GM12878 (cell line): Measurements from ENCODE around the gene TARS3. TPM values are rescaled to one million over a fixed set of nuclear protein-coding genes. Genes with fewer than 3 reads are reported as not detected.

Experiments
- ATAC-seq: fragments of 200-7000 bp; cut with Tn5 transposase; 3 replicates; pipeline ENCODE4 v1.9.1; 2020; ENCODE audit warnings: mild to moderate bottlenecking, moderate library complexity
- BruUV-seq: library from RNA; stranded (reverse); fragments of 400-500 nt; replicated peaks from 2 replicates; lab custom pipeline; 2021; lab: Mats Ljungman, UMichigan
- CTCF ChIA-PET: fragments of 300-600 bp; sonication (Branson Sonifier 250); formaldehyde crosslinking; extraction: SDS; loops from one replicate; lab custom pipeline; 2021; ENCODE audit warnings: inconsistent platforms; lab: Yijun Ruan, JAX
- POLR2A ChIA-PET: fragments of 350-600 bp; formaldehyde crosslinking; extraction: SDS; loops from one replicate; lab custom pipeline; 2021; ENCODE audit warnings: inconsistent platforms; lab: Charles Lee
- RAD21 ChIA-PET: fragments of 300-600 bp; sonication (Branson Sonifier 250); formaldehyde crosslinking; loops from one replicate; lab custom pipeline; 2023; ENCODE audit warnings: antibody characterized with exemption; ENCODE audit not compliant: unreplicated experiment; lab: Charles Lee
- SMC1A ChIA-PET: fragments of 300-600 bp; sonication (Branson Sonifier 250); formaldehyde crosslinking; loops from one replicate; lab custom pipeline; 2023; ENCODE audit not compliant: unreplicated experiment, uncharacterized antibody; lab: Charles Lee
- DNase-seq: peaks from one replicate; pipeline ENCODE4 v3.0.0-alpha.2; 2011; ENCODE audit warnings: low read depth, low spot score
- FAIRE-seq: peaks from 3 replicates; lab custom pipeline; 2011; peaks lifted over from hg19 to GRCh38; lab: Jason Lieb, UNC
- H2AFZ ChIP-seq: 2 replicates; pipeline ENCODE4 v1.6.0; 2011; ENCODE audit warnings: low read depth, low read length, control low read depth; ENCODE audit not compliant: control insufficient read depth
- H3K27ac ChIP-seq: 2 replicates; pipeline ENCODE4 v1.5.1; 2011; ENCODE audit warnings: control low read depth; ENCODE audit not compliant: control insufficient read depth, insufficient read depth
- H3K27me3 ChIP-seq, 2 experiments: replicated peaks in 1 of 2; 2 replicates each; pipeline versions ENCODE4 v1.6.0 to v1.6.1; 2011; ENCODE audit warnings: low read length in 1 of 2; ENCODE audit not compliant: control insufficient read depth in 2 of 2, insufficient read depth in 2 of 2
- H3K36me3 ChIP-seq, 2 experiments: 2 replicates each; pipeline ENCODE4 v1.5.1; 2011; ENCODE audit warnings: low read length in 1 of 2; ENCODE audit not compliant: control insufficient read depth in 2 of 2, insufficient read depth in 2 of 2
- H3K4me1 ChIP-seq: 2 replicates; pipeline ENCODE4 v1.6.1; 2011; ENCODE audit warnings: mild to moderate bottlenecking, low read length, moderate library complexity, mixed read lengths; ENCODE audit not compliant: control insufficient read depth, insufficient read depth
- H3K4me2 ChIP-seq: 2 replicates; pipeline ENCODE4 v1.6.0; 2011; ENCODE audit warnings: control low read depth; ENCODE audit not compliant: control insufficient read depth, insufficient read depth
- H3K4me3 ChIP-seq: fragments of 200-600 bp; sonication (generic); 2 replicates; pipeline ENCODE4 v1.5.1; 2016
- H3K79me2 ChIP-seq: 2 replicates; pipeline ENCODE4 v1.6.0; 2011; ENCODE audit warnings: low read length; ENCODE audit not compliant: control insufficient read depth, insufficient read depth
- H3K9ac ChIP-seq: 2 replicates; pipeline ENCODE4 v1.8.0; 2011; ENCODE audit warnings: low read length, control low read depth, mixed read lengths; ENCODE audit not compliant: control insufficient read depth, insufficient read depth
- H3K9me3 ChIP-seq: replicated peaks from 3 replicates; pipeline ENCODE4 v1.5.1; 2011; ENCODE audit warnings: mild to moderate bottlenecking, low read length; ENCODE audit not compliant: control insufficient read depth, insufficient read depth
- H4K20me1 ChIP-seq: 2 replicates; pipeline ENCODE4 v1.6.0; 2011; ENCODE audit not compliant: control insufficient read depth, insufficient read depth
- ASH2L ChIP-seq: fragments of 300-600, 200-600 bp; sonication (generic); IDR thresholded peaks from 2 replicates; pipeline ENCODE4 v1.6.1; 2017; ENCODE audit warnings: low read depth, mild to moderate bottlenecking, borderline replicate concordance
- BCL11A ChIP-seq: IDR thresholded peaks from 2 replicates; pipeline ENCODE4 v1.6.1; 2011; ENCODE audit warnings: low read depth, low read length
- BHLHE40 ChIP-seq, 2 experiments: fragments of 450-650 bp in 1 of 2; IDR thresholded peaks; 2 replicates each; pipeline ENCODE4 v1.6.1; 2011 to 2017; ENCODE audit warnings: low read depth in 2 of 2, borderline replicate concordance in 1 of 2, improper control_type of control experiment in 1 of 2, low read length in 1 of 2, mild to moderate bottlenecking in 1 of 2
- IRF4 ChIP-seq: IDR thresholded peaks from 2 replicates; pipeline ENCODE4 v1.6.1; 2011; ENCODE audit warnings: low read depth, low read length
- MEF2B ChIP-seq: fragments of 450-650 bp; IDR thresholded peaks from 2 replicates; pipeline ENCODE4 v1.6.1; 2018; ENCODE audit warnings: mild to moderate bottlenecking, moderate library complexity; ENCODE audit not compliant: partially characterized antibody, poor library complexity, severe bottlenecking
- MLLT1 ChIP-seq: fragments of 450-650 bp; IDR thresholded peaks from 2 replicates; pipeline ENCODE4 v1.6.1; 2016; ENCODE audit warnings: mild to moderate bottlenecking
- MYB ChIP-seq: fragments of 150-350 bp; IDR thresholded peaks from 2 replicates; pipeline ENCODE4 v1.6.1; 2014; ENCODE audit warnings: mild to moderate bottlenecking, low read depth, low read length, borderline replicate concordance
- NKRF ChIP-seq: fragments of 450-650 bp; conservative IDR thresholded peaks from 2 replicates; pipeline ENCODE4 v1.6.1; 2017; ENCODE audit warnings: mild to moderate bottlenecking, moderate library complexity
- PBX3 ChIP-seq: IDR thresholded peaks from 2 replicates; pipeline ENCODE4 v1.6.1; 2011; ENCODE audit warnings: mild to moderate bottlenecking, low read depth, low read length, moderate library complexity; ENCODE audit not compliant: insufficient replicate concordance
- POLR2AphosphoS2 ChIP-seq: IDR thresholded peaks from 2 replicates; pipeline ENCODE4 v1.6.1; 2011; ENCODE audit warnings: low read depth, mild to moderate bottlenecking, low read length, improper control_type of control experiment, moderate library complexity
- RB1 ChIP-seq: fragments of 450-650 bp; formaldehyde crosslinking; IDR thresholded peaks from 2 replicates; pipeline ENCODE4 v1.6.1; 2017; ENCODE audit warnings: mild to moderate bottlenecking, borderline replicate concordance
- SIX5 ChIP-seq: IDR thresholded peaks from 2 replicates; pipeline ENCODE4 v1.6.1; 2011; ENCODE audit warnings: mild to moderate bottlenecking, low read depth, low read length, moderate library complexity; ENCODE audit not compliant: severe bottlenecking
- SMAD1 ChIP-seq: fragments of 450-650 bp; IDR thresholded peaks from 2 replicates; pipeline ENCODE4 v1.6.1; 2018; ENCODE audit warnings: mild to moderate bottlenecking, low read depth; ENCODE audit not compliant: partially characterized antibody
- SMARCA5 ChIP-seq: fragments of 450-650 bp; IDR thresholded peaks from 2 replicates; pipeline ENCODE4 v1.6.1; 2017; ENCODE audit warnings: mild to moderate bottlenecking
- STAT1 ChIP-seq: fragments of 450-650 bp; conservative IDR thresholded peaks from 2 replicates; pipeline ENCODE4 v1.6.1; 2014; ENCODE audit warnings: antibody characterized with exemption, mild to moderate bottlenecking
- STAT3 ChIP-seq: IDR thresholded peaks from 2 replicates; pipeline ENCODE4 v1.6.1; 2011; ENCODE audit warnings: low read depth, low read length, improper control_type of control experiment
- TCF12 ChIP-seq: IDR thresholded peaks from 2 replicates; pipeline ENCODE4 v1.6.1; 2011; ENCODE audit warnings: low read depth, mild to moderate bottlenecking, low read length
- USF1 ChIP-seq: IDR thresholded peaks from 2 replicates; pipeline ENCODE4 v1.6.1; 2011; ENCODE audit warnings: borderline replicate concordance, low read depth, mild to moderate bottlenecking, moderate library complexity, mixed read lengths, low read length; ENCODE audit not compliant: insufficient read depth; ENCODE audit errors: extremely low read length
- WGBS: methylation state at CpG from one replicate; pipeline ENCODE4 v1.1.6; 2016; ENCODE audit warnings: low lambda C conversion rate; ENCODE audit not compliant: insufficient replicate concordance, insufficient coverage; ENCODE audit errors: missing lambda C conversion rate; 5-methylcytosine and 5-hydroxymethylcytosine counted together
- in situ Hi-C: fragments of 300-500 bp; cut with MboI; formaldehyde crosslinking; loops from 9 replicates; pipeline ENCODE4 v1.14.3; 2018; ENCODE audit warnings: mixed read lengths
- intact Hi-C: fragments of 100-400 bp; cut with micrococcal nuclease; formaldehyde crosslinking; loops from one replicate; pipeline ENCODE4 v1.14.2; 2022; ENCODE audit not compliant: unreplicated experiment
- polyA plus RNA-seq, 11 experiments: library from polyadenylated mRNA; depleted of rRNA in 4 of 11; unstranded in 6 of 11; stranded (reverse) in 5 of 11; fragments of >200 nt; fragmentation: Nextera tagmentation in 4 of 11; fragmentation: Illumina TruSeq in 1 of 11; extraction: Ambion mirVana in 4 of 11; extraction: Trizol in 1 of 11; gene quantifications; 1 replicate in 1 of 11; 2 replicates in 10 of 11; pipeline versions ENCODE4 v1.2.1 to v1.2.3, GENCODE V29; 2011 to 2016; ENCODE audit warnings: inconsistent platforms in 2 of 11, missing spikeins in 2 of 11, low read depth in 1 of 11
- total RNA-seq, 4 experiments: library from RNA; depleted of rRNA in 3 of 4; stranded (reverse); fragments of >200 nt in 3 of 4; fragmentation: Illumina TruSeq in 1 of 4; extraction: Trizol in 1 of 4; gene quantifications; 2 replicates each; pipeline versions ENCODE4 v1.2.1 to v1.2.3, GENCODE V29; 2013 to 2021

The TARS3 gene
- total and polyA plus RNA-seq, 10 of the 15 experiments (the other 5 are each of a cell fraction or from before 2014, with no cell fraction given): 1.4 to 7.8 (median 5.3) TPM

- H4K20me1 ChIP-seq: no peaks in the 10 kb centered on the region
- FAIRE-seq (no peak), ATAC-seq (no peak), DNase-seq (no peak)
- H3K27ac ChIP-seq: no peak overlapping the region
- no peak overlapping the region for H3K4me3 ChIP-seq
- H3K9ac ChIP-seq: no peak overlapping the region
- no TSS peak for BruUV-seq
- in situ Hi-C loops: no loop called here
- ChIA-PET POLR2A (no interaction called here), RAD21 (no interaction called here), CTCF (no interaction called here), SMC1A (no interaction called here)
- intact Hi-C loops: no loop called here
- H3K4me2 ChIP-seq: no peak overlapping the region
- no peaks in the 10 kb centered on the region for H3K27me3 ChIP-seq
- peaks cover 0 to 2% of the 10 kb centered on the region in 2 experiments; a peak in 1 of 4 replicates for H3K36me3 ChIP-seq
- 62% methylated on average over 11 of the region's 11 CpGs for WGBS
- no peak overlapping the region for H2AFZ ChIP-seq
- 0 out of 2 replicates have a peak, but pooled peaks cover 6% of the 10 kb centered on the region for H3K4me1 ChIP-seq
- no peaks in the 10 kb centered on the region for H3K79me2 ChIP-seq
- H3K9me3 ChIP-seq: no peaks in the 10 kb centered on the region
- TF ChIP-seq BCL11A (no peak), STAT3 (no peak), SIX5 (no peak), STAT1 (no peak), BHLHE40 (IDR thresholded peaks at IDR 0.05; ENCODE audit: borderline replicate concordance in 1 of 2, low read depth in 2 of 2, low read length in 1 of 2) (no peak), MYB (no peak), TCF12 (no peak), SMARCA5 (no peak), IRF4 (no peak), RB1 (no peak), SMAD1 (no peak), POLR2AphosphoS2 (no peak), NKRF (no peak), USF1 (no peak), ASH2L (no peak), MLLT1 (no peak), PBX3 (no peak), MEF2B (no peak)
Measured at GRCh38 chr15:101614761-101615160, 109.5 kb downstream of the TARS3 start.
